HG03280 (cell line): ENCODE measurements around the gene C1QC.
"Not testable (repeated sequence)": the region's sequence is repeated elsewhere in the genome, so short reads cannot be mapped to it uniquely, and the experiment has no call there.

Experiments used
- ATAC-seq: cut with Tn5 transposase; IDR thresholded peaks from one replicate; pipeline ENCODE4 v1.9.1; 2021; ENCODE audit warnings: mild to moderate bottlenecking, moderate library complexity; ENCODE audit not compliant: unreplicated experiment

C1QC gene

GRCh38 chr1:22645931-22646330 lies 2.5 kb downstream of the C1QC start:
- no peak for ATAC-seq

DNA sequence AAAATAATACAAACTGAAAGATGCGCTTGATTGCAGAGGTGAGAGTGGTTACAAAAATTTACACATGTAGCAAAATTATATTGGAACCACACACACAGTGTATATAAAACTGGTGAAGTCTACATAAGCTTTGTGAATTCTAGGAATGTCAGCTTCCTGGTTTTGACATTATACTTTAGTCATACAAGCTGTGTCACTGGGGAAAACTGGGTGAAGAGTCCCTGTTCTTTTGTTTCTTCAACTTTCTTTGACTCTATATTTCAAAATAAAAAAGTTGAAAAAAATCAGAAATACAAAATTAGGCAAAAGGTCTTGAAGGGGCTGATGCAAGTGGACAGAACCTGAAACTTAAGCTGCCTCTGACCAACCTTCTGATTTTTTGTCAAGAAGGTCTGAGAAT lies 3.0 kb downstream of the C1QC start:
- ATAC-seq = no peak

GRCh38 chr1:22650089-22650693 lies 6.8 kb downstream of the C1QC start:
- ATAC-seq = no peak

GRCh38 chr1:22651941-22652856 lies 8.8 kb downstream of the C1QC start:
- no peak for ATAC-seq

DNA sequence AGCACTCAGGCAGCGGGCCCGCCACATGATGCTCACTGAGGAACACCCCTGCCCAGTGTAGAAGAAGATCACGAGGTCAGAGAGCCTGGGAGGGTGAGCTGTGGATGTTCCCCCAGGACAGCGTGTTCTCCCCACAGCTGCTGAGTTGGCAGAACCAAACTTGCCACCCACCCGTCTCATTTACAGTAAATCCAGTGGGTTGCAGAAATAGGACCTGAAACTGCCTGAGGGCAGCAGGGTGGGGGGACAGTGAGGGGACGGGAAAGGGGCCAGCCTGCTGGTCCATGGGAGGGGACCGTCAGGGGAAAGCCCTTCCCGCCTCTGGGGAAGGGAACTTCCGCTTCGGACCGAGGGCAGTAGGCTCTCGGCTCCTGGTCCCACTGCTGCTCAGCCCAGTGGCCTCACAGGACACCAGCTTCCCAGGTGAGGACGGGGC lies 9.5 kb downstream of the C1QC start, which contains the start of gene C1QB:
Gene C1QB (plus strand): TSS at position 356 of the 436 bp plus-strand sequence. CDS start 6,227 bp downstream, outside the sequence.
- no peak for ATAC-seq

DNA sequence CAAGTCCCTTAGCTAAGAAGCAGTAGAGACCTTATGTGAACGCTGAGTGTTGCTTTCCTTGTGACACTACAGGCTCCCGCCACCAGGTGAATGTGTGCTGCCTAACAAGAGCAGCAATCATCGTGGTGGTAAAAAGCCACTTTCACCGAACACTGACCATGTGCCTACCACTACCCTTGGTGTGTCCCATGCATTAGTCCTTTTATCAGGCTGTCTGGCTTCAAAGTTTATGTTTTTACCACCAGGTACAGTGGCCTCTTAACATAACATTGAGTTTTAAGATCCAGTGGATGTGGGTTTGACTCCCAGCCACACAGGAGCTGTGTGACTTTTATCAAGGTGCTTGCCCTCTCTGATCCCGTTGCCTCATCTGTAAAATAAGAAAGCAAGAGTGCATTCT lies 11.3 kb downstream of the C1QC start:
- no peak for ATAC-seq

DNA sequence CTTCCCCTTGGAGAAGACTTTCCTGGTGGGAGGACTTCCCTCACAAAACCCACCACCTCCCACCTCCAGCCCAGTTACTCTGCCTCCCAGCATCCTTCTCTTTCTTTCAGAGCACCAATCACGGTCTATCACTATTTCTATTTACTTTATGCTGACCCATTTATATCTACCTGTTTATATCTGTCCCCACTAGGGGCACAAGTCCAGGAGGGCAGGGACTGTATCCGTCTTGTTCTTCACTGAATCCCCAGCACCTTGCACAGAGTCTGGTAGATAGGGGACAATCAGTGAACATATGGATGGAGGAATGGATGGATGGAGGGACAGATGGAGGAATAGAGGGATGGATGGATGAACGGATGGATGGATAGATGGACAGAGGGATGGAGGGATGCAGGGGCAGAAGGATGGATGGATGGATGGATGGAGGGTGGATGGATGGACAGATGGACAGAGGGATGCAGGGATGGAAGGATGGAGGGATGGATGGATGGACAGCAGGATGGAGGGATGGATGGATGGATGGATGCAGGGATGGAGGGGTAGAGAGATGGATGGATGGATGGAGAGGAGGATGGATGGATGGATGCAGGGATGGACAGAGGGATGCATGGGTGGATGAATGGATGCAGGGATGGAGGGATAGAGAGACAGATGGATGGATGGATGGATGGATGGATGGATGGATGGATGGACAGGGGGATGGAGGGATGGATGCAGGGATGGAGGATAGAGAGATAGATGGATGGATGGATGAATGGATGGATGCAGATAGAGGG lies 15.1 kb downstream of the C1QC start:
- ATAC-seq = no peak

DNA sequence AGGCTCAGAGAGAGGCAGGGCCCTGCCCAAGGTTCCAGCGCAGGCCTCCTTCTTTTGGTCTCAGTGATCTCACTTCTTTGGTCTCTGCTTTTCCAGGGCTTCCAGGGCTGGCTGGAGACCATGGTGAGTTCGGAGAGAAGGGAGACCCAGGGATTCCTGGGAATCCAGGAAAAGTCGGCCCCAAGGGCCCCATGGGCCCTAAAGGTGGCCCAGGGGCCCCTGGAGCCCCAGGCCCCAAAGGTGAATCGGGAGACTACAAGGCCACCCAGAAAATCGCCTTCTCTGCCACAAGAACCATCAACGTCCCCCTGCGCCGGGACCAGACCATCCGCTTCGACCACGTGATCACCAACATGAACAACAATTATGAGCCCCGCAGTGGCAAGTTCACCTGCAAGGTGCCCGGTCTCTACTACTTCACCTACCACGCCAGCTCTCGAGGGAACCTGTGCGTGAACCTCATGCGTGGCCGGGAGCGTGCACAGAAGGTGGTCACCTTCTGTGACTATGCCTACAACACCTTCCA lies 17.3 kb downstream of the C1QC start:
- no peak for ATAC-seq

- ATAC-seq = no peak
These were observed 18.4 kb downstream of the C1QC start for GRCh38 chr1:22661880-22662279.

DNA sequence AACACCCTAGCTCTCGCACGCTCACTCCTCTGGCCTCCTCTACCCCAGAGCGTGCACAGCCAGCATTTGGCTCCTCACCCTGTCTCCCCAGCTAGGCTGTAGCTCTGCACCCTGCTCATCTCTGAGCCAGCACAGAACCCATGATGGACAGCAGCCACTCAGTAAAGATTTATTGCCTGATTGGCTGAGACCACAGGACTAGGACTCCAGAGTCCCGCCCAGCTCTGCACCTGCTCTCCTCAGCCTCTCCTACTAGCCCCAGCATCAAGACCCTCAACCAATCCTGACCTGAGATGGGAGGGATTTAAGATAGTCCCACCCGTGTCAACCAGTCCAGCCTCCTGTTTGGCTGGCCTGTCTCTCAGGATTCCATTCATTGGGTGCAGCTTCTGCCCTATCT lies 18.9 kb downstream of the C1QC start:
- no peak for ATAC-seq

GRCh38 chr1:22662986-22663408 lies 19.6 kb downstream of the C1QC start:
- no peak for ATAC-seq

DNA sequence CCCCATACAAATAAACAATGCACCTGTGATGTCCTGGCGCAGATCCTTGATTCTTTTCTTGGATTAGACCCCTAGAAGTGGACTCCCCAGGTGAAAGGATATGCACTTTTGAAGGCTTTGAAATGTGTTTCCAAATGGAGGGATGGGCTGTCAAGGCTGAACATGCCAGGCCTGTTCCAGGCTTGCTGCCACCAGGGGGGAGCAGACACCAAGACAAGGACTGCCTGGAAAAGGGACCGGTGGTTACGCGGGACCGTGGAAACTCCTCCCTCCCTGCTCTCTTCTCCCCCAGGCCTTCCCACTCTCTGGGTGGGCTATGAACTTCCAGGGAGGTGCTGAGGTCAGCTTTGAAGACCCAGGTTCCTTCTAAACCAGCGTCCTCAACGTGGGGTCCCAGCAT lies 22.3 kb downstream of the C1QC start:
- no peak for ATAC-seq

- ATAC-seq = no peak
These were observed 23.0 kb downstream of the C1QC start for GRCh38 chr1:22666412-22666811.

GRCh38 chr1:22668840-22669239 lies 25.4 kb downstream of the C1QC start:
- not testable (repeated sequence) for ATAC-seq

- no peak for ATAC-seq
These were observed 27.0 kb downstream of the C1QC start for GRCh38 chr1:22670352-22670975.

DNA sequence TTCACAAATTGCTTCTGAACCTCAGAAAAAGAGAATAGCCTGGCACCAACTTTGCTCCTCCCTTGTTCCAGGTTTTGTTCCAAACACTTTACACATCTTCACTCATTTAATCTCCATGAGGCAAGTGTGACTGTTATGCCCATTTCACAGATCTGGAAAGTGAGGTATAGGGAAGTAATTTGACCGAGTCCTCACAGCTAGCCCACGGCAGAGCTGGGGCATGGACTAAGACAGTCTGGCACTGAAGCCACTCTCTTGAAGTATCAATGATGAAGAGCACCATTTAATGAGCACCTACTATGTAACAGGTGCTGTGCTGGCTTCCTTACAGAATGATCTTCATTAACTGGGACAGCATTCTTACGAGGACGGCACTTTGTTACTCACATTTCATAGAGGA lies 28.6 kb downstream of the C1QC start:
- ATAC-seq = no peak

- ATAC-seq = no peak
These were observed 30.3 kb downstream of the C1QC start for GRCh38 chr1:22673486-22674409.

DNA sequence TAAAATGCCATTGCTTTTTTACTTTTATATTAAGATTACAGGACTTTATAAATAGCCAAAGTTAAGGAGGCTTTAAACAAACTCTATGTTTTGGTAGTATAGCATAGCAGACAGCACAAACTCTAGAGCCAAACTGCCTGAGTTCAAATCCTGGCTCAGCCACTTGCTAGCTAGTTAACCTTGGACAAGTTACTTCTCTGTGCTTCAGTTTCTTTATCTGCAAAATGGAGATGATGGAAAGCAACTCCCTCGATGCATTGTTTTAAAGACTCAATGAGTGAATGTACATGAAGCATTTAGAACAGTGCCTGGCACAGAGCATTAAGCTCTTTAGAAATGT lies 30.9 kb downstream of the C1QC start:
- ATAC-seq = no peak

DNA sequence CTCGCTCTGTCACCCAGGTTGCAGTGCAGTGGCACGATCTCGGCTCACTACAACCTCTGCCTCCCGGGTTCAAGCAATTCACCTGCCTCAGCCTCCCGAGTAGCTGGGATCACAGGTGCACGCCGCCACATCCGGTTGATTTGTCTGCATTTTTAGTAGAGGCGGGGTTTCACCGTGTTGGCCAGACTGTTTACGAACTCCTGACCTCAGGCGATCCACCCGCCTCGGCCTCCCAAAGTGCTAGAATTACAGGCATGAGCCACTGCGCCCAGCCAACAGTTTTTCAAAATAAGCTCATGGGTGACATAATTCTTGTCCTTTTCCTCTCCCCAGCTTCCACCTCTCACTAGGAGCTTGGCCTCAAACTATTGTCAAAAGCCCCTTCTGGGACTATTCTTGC lies 32.7 kb downstream of the C1QC start:
- ATAC-seq = not testable (repeated sequence)
